Right lung (tissue), 5 donors: ENCODE measurements around the gene APCDD1L. TPM values are rescaled to one million over a fixed set of nuclear protein-coding genes. Genes with fewer than 3 reads are reported as not detected.

Source experiments
- DNase-seq, 2 donors: peaks; one replicate each; pipeline ENCODE4 v3.0.0-alpha.2; 2013
- polyA plus RNA-seq, 5 donors: library from polyadenylated mRNA; unstranded; fragments of 120-200 nt; gene quantifications; one replicate each; pipeline versions ENCODE4 v1.2.1 to v1.2.3, GENCODE V29; 2013; ENCODE audit warnings: inconsistent platforms in 1 of 5, low replicate concordance in 1 of 5; ENCODE audit not compliant: insufficient read length in 5 of 5, insufficient read depth in 1 of 5

The APCDD1L gene
- polyA plus RNA-seq, 5 donors, result 0.07 to 0.21 TPM; not detected in 3

DNA sequence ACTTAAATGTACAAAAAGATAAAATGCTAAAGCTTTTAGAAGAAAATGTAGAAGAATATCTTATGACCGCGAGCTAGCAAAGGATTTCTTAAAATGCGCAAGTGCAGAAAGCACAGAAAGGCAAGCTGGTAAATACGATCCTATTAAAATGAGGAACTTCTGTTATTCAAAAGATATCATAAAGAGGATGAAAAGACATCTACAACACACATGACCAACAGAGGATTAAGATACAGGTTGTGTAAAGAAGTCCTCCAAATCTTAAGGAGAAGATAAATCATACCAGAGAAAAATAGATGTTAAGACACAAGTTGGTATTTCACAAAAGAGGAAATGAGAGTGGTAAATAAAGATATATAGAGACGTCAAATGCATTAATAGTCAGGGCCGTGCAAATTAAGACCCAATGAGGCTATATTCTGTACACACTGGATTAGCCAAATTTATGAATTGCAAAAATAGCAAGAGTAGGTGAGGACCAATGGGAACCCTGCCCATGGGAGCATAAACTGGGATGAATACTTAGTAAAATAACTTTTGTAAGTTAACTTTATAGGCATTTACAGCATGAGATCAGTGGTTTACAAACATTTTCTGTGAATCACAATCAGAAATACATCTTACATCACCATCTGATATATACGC lies 23.0 kb downstream of the APCDD1L start:
- DNase-seq, result no peak

DNA sequence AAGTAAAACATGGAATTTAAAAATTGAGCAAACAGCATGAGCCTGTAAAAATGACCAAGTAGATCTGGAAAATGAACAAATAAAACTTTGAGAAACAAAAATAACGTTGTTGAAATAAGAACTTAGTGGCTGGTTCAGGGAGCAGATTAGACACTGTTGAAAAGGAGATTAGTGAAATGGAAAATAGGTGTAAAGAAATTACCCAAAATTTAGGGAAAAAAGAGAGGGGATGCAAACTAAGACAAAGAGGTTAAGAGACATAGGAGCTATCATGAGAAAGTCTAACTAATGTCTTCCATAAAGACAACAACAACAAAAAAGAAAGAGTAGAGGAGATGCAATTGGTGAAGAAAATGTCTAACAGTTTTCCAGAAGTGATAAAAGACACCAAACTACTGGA lies 29.0 kb downstream of the APCDD1L start:
- no peak for DNase-seq

DNA sequence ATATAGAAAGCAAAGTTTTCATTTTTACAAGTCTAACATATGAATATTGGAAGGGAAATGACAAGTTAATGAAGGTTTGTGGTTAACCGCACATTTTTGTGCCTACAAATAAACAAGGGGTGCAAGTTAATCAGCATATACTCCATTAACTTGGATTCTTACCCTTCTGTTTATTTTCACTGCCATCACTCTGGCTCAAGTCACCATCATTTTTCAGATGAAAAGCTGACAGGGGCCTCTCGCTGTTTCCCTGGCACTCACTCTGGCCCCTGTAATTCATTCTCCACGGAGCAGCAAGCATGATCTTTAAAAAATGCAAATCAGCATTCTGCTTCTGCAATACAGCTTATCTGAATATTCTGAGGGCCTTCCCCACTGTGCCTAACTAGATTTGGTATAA lies 29.8 kb downstream of the APCDD1L start:
- peak; percentile 55 to 59 for DNase-seq

DNA sequence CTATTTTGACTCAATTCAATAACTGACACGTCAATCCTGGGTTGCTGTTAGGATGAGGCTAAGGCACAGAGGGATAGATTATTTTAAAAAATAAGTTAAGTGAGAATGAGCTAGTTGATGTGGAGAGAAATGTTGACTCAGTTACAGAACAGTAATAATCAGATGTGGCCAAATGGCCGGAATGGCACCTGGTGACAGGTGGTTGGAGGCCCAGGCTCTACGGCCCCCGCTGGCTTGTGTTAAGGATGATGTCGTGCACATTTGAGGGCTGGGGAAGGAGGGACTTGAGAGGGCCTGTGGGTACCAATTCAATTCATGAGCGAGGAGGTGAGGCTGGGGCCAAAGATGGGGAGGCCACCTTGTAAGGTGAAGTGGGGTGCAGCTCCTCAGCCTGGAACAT lies 31.7 kb downstream of the APCDD1L start:
- DNase-seq, result no peak

DNA sequence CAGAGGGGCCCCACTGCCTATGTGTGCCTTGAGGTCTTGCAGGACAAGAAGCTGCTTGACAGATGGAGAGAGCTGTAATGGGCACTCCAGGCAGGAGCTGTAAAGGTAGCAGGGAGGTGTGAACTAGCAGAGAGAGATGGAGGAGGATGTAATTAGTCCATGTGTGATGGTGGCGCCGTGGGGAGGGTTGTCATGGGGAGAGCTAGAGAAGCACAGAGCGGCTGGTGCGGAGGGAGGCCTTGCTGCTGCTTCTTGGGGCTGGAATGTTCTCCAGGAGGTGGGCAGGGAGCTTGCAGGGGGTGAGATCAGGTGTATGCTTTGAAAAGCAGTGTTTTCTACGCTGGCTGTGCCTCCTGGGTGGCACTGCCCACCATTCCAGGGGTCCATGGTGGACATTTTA lies 32.1 kb downstream of the APCDD1L start:
- no peak for DNase-seq

DNA sequence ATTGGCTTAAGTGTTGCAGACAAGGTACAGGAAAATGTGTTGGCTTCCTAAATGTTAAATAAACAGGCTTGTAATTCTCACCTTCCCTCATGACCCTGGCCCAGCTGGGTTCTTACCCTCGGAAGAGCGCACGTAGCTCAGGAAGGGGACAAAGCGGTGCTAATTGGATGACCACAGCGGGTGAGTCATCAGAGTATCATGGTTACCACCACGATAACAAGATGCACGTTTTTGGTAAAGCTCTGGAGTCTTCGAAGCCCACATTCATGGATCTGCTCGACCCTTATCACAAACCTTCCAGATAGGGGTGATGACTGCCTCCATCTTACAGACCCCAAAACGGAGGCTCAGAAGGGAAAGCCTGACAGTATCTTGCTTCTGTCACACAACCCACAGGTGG lies 32.8 kb downstream of the APCDD1L start:
- DNase-seq, result no peak

DNA sequence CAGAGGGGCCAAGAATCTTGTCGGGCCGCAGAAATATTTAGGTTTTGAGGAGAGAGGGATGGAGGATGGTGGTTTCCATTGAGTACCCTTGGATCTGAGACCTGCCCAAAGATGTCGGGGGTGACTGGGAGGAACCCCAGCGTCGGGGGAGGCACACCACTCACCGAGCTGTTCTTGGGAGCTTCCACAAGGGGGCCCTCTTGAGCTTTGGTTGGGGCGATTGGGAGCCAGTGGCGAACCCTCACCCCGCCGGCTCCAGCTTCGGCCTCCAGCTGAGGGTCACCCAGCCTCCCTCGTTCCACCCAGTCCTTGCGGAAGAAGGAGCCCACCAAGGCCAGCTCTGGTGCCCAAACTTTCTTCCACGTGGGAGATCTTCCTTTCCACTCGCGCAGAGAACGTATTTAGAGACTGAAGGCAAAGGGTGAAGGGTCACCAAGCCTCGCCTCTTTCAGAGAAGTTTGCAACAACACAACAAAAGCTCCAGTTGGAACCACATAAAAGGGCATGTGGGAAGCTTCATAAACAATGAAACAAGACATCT lies 33.6 kb downstream of the APCDD1L start:
- peak in 1 of 2 donors; percentile 16 for DNase-seq

DNA sequence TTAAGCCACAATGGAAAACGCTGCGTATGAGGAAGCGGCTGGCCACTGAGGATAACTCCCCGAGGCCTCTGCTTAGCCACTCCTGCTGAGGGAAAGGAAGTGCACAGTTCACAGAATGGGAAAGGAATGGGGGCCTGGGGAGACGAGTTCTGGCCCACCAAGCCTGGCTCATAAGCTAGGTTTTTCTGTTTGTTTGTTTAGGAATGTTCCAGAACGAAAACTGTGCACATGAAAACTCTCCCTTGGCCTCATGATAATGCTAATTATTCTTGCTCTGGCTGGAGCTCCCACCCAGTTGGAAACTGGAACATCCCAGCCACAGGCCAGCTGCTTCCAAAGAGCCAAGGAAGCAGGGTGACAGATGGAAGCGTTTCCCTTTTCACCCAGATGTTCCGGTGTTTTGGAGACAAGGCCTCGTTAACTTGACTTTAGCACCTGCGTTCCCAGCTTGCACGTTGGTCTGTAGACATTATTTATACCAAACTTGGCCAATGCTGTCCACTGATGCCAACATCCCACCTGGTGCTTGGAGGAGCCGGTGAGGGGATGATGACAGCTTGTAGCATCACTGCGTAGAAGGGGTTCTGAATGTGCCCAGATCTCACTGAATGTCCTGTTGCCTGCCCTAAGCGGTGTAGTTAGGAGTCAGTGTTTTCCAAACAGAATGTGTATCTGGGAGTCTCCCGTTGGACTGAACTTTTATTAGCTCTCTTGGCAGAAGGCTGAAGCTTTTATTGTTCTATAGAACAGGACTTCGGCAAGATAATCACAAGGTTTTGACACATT lies 34.5 kb downstream of the APCDD1L start:
- no peak for DNase-seq

DNA sequence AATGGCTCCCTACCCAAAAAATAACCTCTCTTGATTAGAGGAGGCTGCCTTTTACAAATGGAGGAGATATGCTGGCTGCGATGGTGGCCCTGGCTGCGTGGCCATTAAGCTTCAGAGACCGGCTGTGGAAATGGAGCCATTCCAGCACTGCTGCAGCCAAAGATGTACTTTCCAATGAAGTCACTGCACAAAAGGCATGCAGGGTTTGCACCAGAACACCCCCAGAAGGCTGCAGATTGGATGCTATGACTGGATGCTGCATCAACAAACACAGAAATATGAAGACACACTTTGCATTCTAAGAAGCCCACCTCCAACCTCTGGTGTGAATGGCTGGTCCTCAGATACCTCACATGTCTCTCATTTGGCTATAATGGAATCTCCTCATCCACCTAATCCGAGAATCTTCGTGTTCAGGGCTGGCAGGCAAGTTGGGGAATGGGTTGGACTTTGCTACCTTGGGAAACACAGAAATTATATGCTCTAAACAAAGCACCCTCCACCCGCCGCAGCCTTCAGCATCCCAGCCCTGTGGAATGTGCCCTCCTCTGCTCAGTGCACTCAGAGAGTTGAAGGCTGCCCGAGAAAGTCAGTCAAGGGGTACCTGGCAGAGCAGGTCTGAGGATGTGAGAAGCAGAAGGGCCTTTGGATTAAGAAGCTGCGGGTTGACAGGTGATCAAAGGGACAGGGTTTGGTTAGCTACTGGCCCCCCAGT lies 35.3 kb downstream of the APCDD1L start:
- DNase-seq, result no peak

DNA sequence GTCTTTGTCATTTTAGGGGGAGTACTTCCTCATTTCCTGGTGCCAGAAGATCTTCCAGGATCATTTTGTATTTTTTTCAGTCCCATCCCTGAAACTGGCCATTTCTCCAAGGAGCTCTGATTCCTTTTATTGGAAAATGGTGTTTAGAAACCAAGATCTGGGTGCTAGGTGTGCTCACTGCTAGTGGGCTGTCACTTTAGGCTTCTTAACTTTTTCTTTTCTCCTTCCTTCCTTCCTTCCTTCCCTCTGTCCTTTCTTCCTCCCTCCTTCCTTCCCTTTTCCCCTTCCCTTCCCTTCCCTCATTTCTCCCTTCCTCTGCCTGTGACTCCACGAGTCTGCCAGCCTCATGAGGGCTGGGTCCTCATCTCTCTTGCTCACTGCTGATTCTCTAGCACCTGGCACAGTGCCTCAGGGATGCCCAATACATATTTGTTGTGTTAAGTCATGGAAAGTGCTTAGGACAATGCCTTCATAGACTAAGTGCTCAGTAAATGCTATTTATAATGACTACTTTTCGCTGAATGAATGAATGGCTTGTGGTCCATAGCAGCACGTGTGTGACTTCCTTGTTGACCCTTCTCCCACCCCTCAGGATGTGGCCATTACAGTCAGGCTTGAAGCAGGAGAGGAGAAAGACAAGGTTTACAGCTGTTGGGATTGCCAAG lies 36.9 kb downstream of the APCDD1L start:
- DNase-seq, result no peak

DNA sequence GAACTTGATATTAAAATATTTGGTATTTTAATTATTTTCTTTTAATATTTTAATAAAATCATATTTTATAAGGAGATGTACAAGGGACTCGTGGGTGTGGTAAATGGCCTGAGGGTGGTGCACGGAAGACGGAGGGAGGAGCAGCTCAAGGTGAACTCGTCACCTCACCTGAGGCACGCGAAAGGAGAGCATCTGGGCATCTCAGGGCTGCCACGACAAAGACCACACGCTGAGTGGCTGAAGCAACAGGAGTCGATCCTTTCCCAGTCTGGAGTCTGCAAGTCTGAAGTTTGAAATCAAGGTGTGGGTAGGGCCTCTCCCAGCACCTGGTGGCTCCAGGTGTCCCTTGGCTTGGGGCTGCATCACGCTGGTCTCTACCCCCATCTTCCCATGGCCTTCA lies 39.7 kb downstream of the APCDD1L start:
- DNase-seq, result no peak

DNA sequence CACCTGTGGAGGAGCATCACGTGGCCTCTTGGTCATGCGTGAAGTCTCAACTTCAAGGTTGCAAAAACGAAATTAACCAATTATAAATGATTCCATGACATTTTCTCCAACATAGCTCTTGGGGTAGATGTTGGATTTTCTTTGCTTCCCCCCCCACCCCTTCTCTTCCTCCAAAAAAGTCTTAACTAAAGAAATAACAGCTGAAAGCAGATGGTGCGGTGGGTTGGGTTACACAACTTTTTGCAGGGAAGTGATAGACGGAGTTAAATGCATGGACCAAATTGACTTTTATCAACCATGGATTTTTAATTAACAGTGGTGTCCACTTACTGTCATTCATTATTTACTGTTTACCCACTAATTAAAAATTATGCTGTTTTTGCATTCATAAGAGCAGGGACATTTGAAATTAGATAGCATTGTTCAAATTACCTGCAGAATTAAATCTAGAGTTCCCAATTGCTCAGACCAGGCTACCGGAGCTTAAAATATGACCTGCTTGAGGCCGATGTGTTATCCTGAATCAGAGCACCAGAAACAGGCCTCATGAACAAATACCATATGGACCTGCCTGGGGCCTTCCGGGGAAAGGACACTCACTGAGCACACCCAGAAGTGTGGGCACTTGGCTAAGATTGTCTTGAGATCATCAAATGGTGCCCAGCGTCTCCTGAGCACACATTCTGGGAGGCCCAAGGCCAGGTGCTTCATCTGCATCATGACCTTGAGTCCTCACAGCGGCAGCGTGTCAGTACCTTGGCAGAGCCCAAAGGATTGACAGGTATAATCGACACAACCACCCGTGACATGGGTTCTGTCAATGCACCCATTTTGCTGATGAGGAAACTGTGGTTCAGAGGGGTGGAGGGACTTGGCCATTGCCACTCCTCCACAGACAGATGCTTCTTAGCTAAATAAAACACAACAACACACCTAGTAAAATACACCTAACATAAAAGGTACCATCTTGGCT lies 41.5 kb downstream of the APCDD1L start:
- DNase-seq, result peak in 1 of 2 donors; percentile 23

DNA sequence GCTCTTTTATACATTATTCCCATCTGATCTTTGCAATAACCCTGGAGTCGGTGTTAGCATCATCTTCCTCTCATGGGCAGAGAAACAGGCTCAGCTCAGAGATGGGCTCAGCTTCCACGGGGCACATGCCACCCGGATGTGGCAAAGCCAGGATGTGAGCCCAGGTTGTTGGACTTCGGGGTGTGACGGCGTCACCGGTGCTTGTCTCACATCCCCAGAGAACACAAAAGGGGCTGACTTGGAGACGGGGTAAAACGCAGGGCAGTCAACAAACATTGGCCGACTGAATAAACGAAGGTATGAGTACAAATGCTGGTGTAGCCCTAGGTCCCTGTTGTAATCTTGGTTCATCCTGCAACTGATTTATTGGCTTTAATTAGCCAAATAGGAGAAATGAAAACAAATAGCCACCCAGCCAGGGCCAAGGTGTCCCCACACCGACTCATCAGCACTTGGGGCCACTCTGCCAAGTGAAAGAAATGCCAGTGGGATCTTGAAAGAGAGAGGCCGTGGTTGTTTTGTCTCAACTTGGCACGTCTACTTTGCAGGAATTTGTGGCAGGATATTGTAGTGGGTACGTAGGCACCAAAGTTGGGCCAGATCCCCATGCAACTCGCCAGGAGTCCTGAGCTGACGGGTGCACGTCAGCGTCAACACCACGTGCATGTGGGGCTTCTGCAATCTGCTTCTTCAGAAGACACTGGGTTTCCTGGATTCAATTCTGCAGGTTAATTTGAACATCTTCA lies 42.8 kb downstream of the APCDD1L start:
- no peak for DNase-seq

DNA sequence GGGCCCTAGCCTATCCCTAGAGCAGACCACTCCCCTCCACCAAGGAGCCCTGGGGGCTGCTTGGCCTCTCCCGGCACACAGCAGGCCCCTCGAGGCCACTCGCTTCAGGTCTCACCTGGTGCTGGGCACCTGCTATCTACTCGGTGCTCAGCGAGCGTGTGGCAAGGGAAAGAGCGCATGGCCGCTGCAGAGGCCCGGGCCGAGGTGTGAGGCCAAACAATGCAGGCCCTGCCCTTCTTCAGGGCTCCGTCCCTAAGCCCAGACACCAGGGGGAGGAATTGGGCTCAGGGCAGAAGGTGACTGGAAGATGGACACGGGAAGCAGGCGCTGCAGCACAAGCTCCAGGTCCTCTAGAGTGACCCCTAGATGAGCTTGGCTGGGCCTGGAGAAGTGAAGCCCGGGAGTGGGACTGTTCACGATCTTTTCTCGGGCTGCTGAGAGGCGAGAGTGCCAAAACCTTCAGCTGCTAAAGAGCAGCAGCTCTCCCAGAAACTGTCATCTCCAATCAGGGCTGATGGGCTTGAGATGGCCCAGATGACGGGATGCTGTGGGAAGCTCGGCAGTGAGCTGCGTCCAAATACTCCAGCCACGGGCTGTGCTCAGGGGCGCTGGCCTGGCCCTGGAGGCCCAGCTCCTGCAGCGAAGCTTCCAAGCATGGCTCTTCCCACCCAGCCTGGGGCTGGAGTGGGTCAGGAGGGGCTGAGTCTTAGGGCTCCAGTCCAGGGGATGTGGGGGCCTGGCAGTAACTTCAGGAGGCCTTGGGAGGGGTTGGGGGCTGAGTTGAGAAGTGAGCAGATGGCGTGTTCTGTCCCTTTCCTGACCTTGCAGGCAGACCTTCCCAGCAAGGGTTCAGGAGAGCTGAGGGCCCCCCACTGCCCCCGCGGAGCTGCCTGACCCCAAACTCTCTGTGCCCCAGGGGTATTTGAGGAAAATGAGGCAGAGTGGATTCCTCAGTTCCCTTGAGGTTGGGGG lies 43.7 kb downstream of the APCDD1L start:
- DNase-seq, result peak; percentile 90 to 93

DNA sequence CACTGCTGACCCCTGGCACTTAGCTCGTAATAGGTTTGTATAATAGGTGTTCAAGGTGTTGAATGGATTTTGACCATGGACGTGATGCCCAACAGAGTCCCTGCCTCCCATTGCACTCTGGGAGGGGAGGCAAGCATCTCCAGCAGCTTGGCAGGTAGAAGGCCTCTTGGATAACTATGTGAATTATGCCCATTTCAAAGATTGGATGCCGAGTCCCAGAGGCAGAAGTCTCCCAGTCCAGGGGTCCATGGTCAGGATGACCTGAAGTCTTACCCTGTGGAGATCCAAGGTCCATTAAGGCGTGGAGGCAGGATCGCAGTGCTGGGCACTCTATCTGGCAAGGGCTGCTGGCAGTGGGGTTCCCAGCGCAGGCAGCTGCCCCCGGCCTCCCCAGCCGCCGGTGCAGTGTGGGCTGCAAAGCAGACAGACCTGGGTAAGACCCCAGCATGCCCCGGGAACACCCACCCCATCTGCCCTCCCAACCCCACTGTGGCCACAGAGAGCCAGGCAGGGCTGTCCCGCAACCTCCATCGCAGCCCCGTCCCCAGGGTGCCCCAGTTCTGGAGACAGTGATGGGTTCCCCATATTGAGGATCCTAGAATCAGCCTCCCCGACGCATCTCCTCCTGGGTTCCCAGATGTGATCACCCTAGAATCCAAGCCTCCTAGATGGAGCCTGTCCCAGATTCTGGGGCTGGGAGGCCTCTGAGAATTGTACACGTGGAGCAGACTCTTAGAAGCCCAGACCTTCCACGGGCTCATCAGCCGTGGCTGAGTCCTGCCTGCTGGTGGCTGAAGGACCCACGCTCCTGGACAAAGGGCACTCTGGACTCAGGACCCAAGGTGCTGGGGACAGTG lies 44.6 kb downstream of the APCDD1L start:
- DNase-seq, result no peak

DNA sequence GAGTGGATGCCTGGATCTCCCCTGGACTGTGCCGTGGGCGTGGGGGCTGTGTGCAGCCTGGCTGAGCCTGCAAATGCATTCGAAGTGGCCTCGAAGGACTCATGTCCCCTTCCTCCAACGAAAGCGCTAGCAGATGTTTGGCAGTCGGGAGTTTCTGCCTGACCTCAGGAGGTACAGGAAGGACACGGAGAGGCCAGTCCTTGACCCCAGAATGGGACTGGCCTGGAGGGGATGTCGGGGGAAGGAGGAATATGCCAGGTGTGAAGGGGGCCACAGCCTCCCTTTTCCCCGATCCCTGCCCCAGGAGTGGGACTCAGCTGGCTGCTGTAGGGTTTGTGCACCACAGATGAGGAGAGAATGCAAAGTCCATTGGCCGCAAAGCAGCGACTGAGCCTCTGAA lies 45.6 kb downstream of the APCDD1L start:
- DNase-seq, result no peak
